OCI-LY3 (cell line): ENCODE measurements around the gene TINCR.

Source experiments
- EZH2phosphoT487 ChIP-seq: fragments of 200-600 bp; shearing (Covaris generic); IDR thresholded peaks from 2 replicates; pipeline ENCODE4 v1.6.1; 2018; ENCODE audit warnings: antibody characterized with exemption, mixed run types, low read depth
- TF ChIP-seq, protein P1 (sequence below): fragments of 200-600, 300-600 bp; sonication (generic); IDR thresholded peaks from 2 replicates; pipeline ENCODE4 v1.5.1; 2014; ENCODE audit warnings: antibody characterized with exemption, low read length, low read depth

DNA sequence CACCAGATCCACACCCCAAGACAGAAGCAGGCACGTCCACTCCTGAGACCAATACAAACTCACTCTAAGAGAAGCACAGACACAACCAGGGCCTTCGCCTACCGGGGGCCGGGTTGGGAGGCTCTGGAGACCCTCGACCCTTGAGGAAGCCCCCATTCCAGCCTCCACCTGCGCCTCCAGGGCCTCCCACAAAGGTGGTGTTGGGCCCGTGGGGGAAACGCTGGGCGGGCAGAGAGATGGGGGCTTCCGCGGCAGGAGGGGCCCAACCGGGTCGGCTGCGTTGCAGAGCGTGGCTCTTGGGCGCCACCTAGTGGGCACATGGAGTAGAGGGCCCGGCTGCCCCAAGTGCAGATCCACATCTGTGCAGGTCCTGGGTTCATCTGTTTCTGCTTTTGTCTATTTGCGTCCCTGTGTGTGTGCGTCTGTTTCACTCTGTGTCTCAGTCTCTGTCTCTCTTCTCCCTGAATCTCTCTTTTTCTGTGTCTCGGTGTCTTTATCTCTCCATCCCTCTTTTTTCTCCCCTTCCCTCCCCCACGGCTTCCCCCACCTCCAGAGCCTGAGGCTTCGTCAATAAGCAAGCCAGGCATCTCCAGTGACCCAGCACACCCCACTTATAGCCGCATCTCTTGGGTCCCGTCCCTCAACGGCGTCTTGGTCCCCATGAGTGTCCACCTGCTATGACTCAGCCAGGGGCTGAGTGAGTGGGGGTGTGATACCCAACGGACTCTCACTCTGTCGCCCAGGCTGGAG is 10.5 kb upstream of the TINCR start:
- TF ChIP-seq, protein P1, sequence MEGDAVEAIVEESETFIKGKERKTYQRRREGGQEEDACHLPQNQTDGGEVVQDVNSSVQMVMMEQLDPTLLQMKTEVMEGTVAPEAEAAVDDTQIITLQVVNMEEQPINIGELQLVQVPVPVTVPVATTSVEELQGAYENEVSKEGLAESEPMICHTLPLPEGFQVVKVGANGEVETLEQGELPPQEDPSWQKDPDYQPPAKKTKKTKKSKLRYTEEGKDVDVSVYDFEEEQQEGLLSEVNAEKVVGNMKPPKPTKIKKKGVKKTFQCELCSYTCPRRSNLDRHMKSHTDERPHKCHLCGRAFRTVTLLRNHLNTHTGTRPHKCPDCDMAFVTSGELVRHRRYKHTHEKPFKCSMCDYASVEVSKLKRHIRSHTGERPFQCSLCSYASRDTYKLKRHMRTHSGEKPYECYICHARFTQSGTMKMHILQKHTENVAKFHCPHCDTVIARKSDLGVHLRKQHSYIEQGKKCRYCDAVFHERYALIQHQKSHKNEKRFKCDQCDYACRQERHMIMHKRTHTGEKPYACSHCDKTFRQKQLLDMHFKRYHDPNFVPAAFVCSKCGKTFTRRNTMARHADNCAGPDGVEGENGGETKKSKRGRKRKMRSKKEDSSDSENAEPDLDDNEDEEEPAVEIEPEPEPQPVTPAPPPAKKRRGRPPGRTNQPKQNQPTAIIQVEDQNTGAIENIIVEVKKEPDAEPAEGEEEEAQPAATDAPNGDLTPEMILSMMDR = peak; percentile 94
- no peak for TF ChIP-seq EZH2phosphoT487
